ENCODE data around the gene IKZF4. TPM values are rescaled to one million over a fixed set of nuclear protein-coding genes. Genes with fewer than 3 reads are reported as not detected.
A peak's percentile ranks its signal among the peaks of the same experiment; 100 is the strongest.

The IKZF4 gene
- total and polyA plus RNA-seq, 10 of the 15 experiments (the other 5 are each of a cell fraction or from before 2014, with no cell fraction given), result 0.74 to 5.5 (median 1.1) TPM

- TF ChIP-seq PRDM15 (CRISPR knock-in tag; IDR thresholded peaks at IDR 0.05) (no peak), CHD1 (IDR thresholded peaks at IDR 0.05; ENCODE audit: low read depth, low read length) (no peak), RCOR1 (conservative IDR thresholded peaks at IDR 0.05; ENCODE audit: low read depth, low read length) (0 out of 2 replicates have a peak, but pooled peaks have one; percentile 62)
Measured at GRCh38 chr12:56040963-56041551, 20.2 kb downstream of the IKZF4 start (continued).

GRCh38 chr12:56041552-56042429 is 20.9 kb downstream of the IKZF4 start, which contains the start of gene RPS26:
Gene RPS26 (plus strand): TSS chr12:56041918. CDS start chr12:56042167, 249 bp downstream.
- Histone ChIP-seq H3K9me3 (replicated peaks; ENCODE audit: control insufficient read depth, insufficient read depth, low read length) (no peaks in the 10 kb centered on the region), H3K27ac (ENCODE audit: control insufficient read depth, insufficient read depth) (peak within 1 kb of the TSS; percentile 98), H3K4me1 (ENCODE audit: control insufficient read depth, insufficient read depth, low read length) (peaks cover 13% of the 10 kb centered on the region), H3K79me2 (ENCODE audit: control insufficient read depth, insufficient read depth, low read length) (peaks cover 22% of the 10 kb centered on the region), H3K27me3 (replicated peaks in 1 of 2; ENCODE audit: control insufficient read depth in 2 of 2, insufficient read depth in 2 of 2, low read length in 1 of 2) (no peaks in the 10 kb centered on the region), H3K36me3 (ENCODE audit: control insufficient read depth in 2 of 2, insufficient read depth in 2 of 2, low read length in 1 of 2) (peaks cover 5 to 19% of the 10 kb centered on the region in 2 experiments; a peak in 3 of 4 replicates), H4K20me1 (ENCODE audit: control insufficient read depth, insufficient read depth) (no peaks in the 10 kb centered on the region), H3K4me2 (ENCODE audit: control insufficient read depth, insufficient read depth) (peak within 1 kb of the TSS; percentile 92), H3K9ac (ENCODE audit: control insufficient read depth, insufficient read depth, low read length) (peak within 1 kb of the TSS; percentile 96), H2AFZ (ENCODE audit: control insufficient read depth, low read depth, low read length) (peak within 1 kb of the TSS; percentile 99), H3K4me3 (peak within 1 kb of the TSS; percentile 98)
- DNase-seq (ENCODE audit: low read depth, low spot score), result peak; percentile 98
- BruUV-seq (replicated peaks), result no TSS peak
- RAD21 ChIA-PET (ENCODE audit: unreplicated experiment), result interaction anchor here (0.7 to 3.4 kb wide), 8 partner anchors 43 to 317 kb away, joined by 3 to 32 read pairs (median 4); partner anchors contain the start of genes CD63, RAB5B and SUOX
- under 1% methylated on average over 43 of the region's 50 CpGs for WGBS (ENCODE audit: insufficient coverage, insufficient replicate concordance, low lambda C conversion rate, missing lambda C conversion rate)
- SMC1A ChIA-PET (ENCODE audit: uncharacterized antibody, unreplicated experiment), result interaction anchor here (1.5 to 5.0 kb wide), 9 partner anchors 35 to 303 kb away, joined by 3 to 52 read pairs (median 6); partner anchors contain the start of genes DGKA, ORMDL2, SARNP and SUOX
- intact Hi-C loops (cut with micrococcal nuclease; ENCODE audit: unreplicated experiment) (loop anchor here (1.0 to 5.0 kb wide), 5 partner anchors 45 to 303 kb away; partner anchors contain the start of gene DNAJC14), in situ Hi-C loops (cut with MboI) (no loop called here)
- peak; percentile 99 for FAIRE-seq
- POLR2A ChIA-PET, result interaction anchor here (1.0 to 4.0 kb wide), 4 partner anchors 46 to 303 kb away, joined by 4 to 12 read pairs (median 6); partner anchors contain the start of genes PA2G4 and RAB5B
- ATAC-seq, result peak; percentile 96
- CTCF ChIA-PET, result interaction anchor here (0.6 to 5.0 kb wide), 13 partner anchors 35 to 323 kb away, joined by 3 to 64 read pairs (median 4); partner anchors contain the start of genes ESYT1, RAB5B and SUOX
- TF ChIP-seq CUX1 (IDR thresholded peaks at IDR 0.05; ENCODE audit: insufficient replicate concordance, low read depth, low read length), result no peak
- TF ChIP-seq SMAD5 (IDR thresholded peaks at IDR 0.05; ENCODE audit: low read depth), result peak; percentile 99
- TF ChIP-seq TARDBP (IDR thresholded peaks at IDR 0.05; ENCODE audit: borderline replicate concordance), result peak; percentile 89
- TF ChIP-seq FOXM1 (IDR thresholded peaks at IDR 0.05; ENCODE audit: low read depth, low read length), result peak; percentile 89; the same call in 1 of the 2 replicates
- peak; percentile 53; the same call in 1 of the 2 replicates for TF ChIP-seq ESRRA (IDR thresholded peaks at IDR 0.05; ENCODE audit: low read length)
- TF ChIP-seq IRF3 (IDR thresholded peaks at IDR 0.05), result peak; percentile 67

Measured in GM12878 (cell line).